Coronary artery (tissue), 2 donors: Measurements from ENCODE around the gene GRM5.

Experiments used
- DNase-seq: peaks from one replicate; pipeline ENCODE4 v3.0.0-alpha.2; 2017; ENCODE audit warnings: low spot score
- H3K27ac ChIP-seq, 2 donors: fragments of 200-600 bp; sonication (generic); one replicate each; pipeline ENCODE4 v1.5.1; 2016 to 2019
- H3K4me3 ChIP-seq: fragments of 200-600 bp; sonication (generic); 2 replicates; pipeline ENCODE4 v1.5.1; 2016; ENCODE audit warnings: mild to moderate bottlenecking, moderate library complexity
- TF ChIP-seq, protein P1 (sequence below): fragments of 200-600 bp; sonication (generic); IDR thresholded peaks from one replicate; pipeline ENCODE4 v1.5.1; 2019; ENCODE audit warnings: antibody characterized with exemption

The GRM5 gene

GRCh38 chr11:88827018-88827676 lies 238.6 kb downstream of the GRM5 start:
- no peak overlapping the region for H3K4me3 ChIP-seq
- TF ChIP-seq, protein P1, sequence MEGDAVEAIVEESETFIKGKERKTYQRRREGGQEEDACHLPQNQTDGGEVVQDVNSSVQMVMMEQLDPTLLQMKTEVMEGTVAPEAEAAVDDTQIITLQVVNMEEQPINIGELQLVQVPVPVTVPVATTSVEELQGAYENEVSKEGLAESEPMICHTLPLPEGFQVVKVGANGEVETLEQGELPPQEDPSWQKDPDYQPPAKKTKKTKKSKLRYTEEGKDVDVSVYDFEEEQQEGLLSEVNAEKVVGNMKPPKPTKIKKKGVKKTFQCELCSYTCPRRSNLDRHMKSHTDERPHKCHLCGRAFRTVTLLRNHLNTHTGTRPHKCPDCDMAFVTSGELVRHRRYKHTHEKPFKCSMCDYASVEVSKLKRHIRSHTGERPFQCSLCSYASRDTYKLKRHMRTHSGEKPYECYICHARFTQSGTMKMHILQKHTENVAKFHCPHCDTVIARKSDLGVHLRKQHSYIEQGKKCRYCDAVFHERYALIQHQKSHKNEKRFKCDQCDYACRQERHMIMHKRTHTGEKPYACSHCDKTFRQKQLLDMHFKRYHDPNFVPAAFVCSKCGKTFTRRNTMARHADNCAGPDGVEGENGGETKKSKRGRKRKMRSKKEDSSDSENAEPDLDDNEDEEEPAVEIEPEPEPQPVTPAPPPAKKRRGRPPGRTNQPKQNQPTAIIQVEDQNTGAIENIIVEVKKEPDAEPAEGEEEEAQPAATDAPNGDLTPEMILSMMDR: no peak
- DNase-seq: no peak
- no peak overlapping the region for H3K27ac ChIP-seq

DNA sequence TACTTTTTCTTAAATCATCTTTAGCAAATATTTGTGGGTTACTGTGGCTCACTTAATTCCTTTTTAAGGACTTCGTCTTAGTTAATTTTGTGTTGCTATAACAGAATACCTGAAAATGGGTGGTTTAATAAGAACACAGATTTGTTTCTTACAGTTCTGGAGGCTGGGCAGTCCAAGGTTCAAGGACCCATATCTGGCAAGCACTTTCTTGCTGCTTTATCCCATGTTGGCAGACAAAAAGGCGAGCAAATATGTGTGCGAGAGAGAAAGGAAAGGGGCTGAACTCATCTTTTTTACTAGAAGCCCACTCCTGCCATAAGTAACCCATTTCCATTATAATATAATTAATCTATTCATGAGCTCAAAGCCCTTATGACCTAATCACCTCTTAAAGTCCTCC lies 246.2 kb downstream of the GRM5 start:
- TF ChIP-seq, protein P1: no peak
- H3K27ac ChIP-seq: no peak overlapping the region
- DNase-seq: no peak
- H3K4me3 ChIP-seq: no peak overlapping the region

DNA sequence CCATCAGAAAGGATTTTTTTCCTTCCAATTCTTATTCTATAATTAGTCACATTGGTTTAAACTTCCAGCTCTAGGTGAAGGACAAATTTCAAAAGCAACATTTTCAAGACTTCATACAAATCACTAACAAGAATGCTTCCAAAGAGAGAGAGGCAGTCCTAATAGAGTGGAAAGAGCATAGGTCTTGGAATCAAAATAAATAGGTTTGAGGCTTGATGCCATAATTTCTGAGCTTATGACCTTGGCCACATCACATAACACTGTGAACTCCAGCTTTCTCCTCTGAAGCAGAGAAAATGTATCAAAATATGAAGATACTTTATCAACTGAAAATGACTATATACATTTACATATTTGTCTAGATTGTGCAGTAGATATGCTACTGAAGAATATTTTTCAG lies 246.8 kb downstream of the GRM5 start:
- TF ChIP-seq, protein P1: no peak
- Histone ChIP-seq H3K27ac (no peak overlapping the region), H3K4me3 (no peak overlapping the region)
- DNase-seq: no peak

- DNase-seq: no peak
- H3K27ac ChIP-seq: no peak overlapping the region
- TF ChIP-seq, protein P1: no peak
- no peak overlapping the region for H3K4me3 ChIP-seq
These were observed 250.3 kb downstream of the GRM5 start for GRCh38 chr11:88815505-88815904.

DNA sequence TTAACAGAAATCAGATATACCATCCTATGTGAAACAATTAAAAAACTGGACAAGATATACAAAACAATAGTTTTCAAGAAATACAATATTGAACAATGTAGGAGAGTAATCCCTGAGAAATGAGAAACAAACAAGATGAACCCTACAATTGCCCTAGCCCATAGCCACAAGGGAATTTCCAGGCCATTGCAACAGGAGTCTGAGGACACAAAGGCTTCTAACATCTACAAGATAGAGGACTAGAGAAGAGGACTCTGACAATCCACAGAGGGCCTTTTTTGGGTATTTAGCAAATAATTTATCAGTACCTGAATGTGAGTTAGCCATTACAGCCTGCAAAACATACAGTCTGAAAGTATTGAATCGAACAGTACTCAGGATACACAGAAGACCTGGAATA lies 251.7 kb downstream of the GRM5 start:
- H3K27ac ChIP-seq: no peak overlapping the region
- no peak for DNase-seq
- H3K4me3 ChIP-seq: no peak overlapping the region
- TF ChIP-seq, protein P1: no peak

DNA sequence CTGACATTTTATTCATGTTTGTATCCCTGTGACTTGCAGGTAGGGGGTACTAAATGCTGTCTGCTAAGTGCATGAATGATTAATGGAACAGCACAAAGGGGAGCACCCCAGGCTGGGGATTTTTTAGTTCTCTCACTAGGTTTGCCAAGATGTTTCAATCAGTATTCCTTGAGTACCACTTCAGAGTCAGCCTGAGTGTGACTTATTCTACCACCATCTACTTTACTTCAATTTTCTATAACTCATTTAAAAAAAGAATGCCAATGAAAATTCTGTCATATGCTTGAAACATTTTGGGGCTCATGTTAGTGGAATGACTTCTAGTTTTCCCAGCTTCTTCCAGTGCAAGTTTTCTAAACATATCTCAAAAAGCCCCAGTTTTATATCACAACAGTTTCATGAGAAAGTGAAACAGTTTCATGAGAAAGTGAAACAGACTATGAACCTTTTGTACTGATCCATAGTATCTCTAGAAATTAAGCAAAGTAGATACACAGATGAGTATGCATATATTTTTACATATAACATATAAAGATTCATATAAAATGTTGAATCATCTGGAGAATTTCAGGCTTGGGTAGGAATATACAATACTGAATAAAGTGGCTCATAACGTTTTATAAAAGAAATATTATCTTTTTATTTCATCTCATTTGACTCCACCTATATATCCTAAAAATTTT lies 252.4 kb downstream of the GRM5 start:
- TF ChIP-seq, protein P1: no peak
- Histone ChIP-seq H3K27ac (no peak overlapping the region), H3K4me3 (no peak overlapping the region)
- no peak for DNase-seq
